Osteoblast (primary cell): ENCODE data around the gene EXOC3L4. TPM values are rescaled to one million over a fixed set of nuclear protein-coding genes. Genes with fewer than 3 reads are reported as not detected.

Experiments
- DNase-seq: peaks from one replicate; pipeline ENCODE4 v3.0.0; 2011; ENCODE audit warnings: low spot score, mixed read lengths; ENCODE audit not compliant: insufficient read length; ENCODE audit errors: missing footprints
- H2AFZ ChIP-seq: 2 replicates; pipeline ENCODE4 v1.6.0; 2011; ENCODE audit warnings: mild to moderate bottlenecking, low read length
- H3K27ac ChIP-seq: 2 replicates; pipeline ENCODE4 v1.5.1; 2011; ENCODE audit warnings: mild to moderate bottlenecking, low read depth, low read length, moderate library complexity
- H3K27me3 ChIP-seq: 2 replicates; pipeline ENCODE4 v1.6.0; 2012; ENCODE audit warnings: mild to moderate bottlenecking, control low read depth, inconsistent platforms, low read length, moderate library complexity; ENCODE audit not compliant: insufficient read depth
- H3K36me3 ChIP-seq: 2 replicates; pipeline ENCODE4 v1.5.1; 2011; ENCODE audit warnings: mild to moderate bottlenecking, low read length, control low read depth, moderate library complexity; ENCODE audit not compliant: insufficient read depth
- H3K4me1 ChIP-seq: 2 replicates; pipeline ENCODE4 v1.5.1; 2011; ENCODE audit warnings: mild to moderate bottlenecking, low read length, control low read depth, moderate library complexity; ENCODE audit not compliant: insufficient read depth
- H3K4me2 ChIP-seq: 2 replicates; pipeline ENCODE4 v1.6.0; 2011; ENCODE audit warnings: mild to moderate bottlenecking, low read length; ENCODE audit not compliant: insufficient read depth
- H3K4me3 ChIP-seq: fragments of 200-600 bp; sonication (generic); 3 replicates; pipeline ENCODE4 v1.5.1; 2012; ENCODE audit warnings: mild to moderate bottlenecking, low read length, inconsistent platforms; ENCODE audit not compliant: insufficient read depth
- H3K79me2 ChIP-seq: 2 replicates; pipeline ENCODE4 v1.6.0; 2012; ENCODE audit warnings: mild to moderate bottlenecking, low read length, control low read depth, inconsistent platforms; ENCODE audit not compliant: insufficient read depth
- H3K9me3 ChIP-seq: 2 replicates; pipeline ENCODE4 v1.5.1; 2011; ENCODE audit warnings: low read depth, low read length, control low read depth
- H4K20me1 ChIP-seq: 2 replicates; pipeline ENCODE4 v1.6.0; 2012; ENCODE audit warnings: mild to moderate bottlenecking, low read length, control low read depth; ENCODE audit not compliant: insufficient read depth
- CTCF ChIP-seq: IDR thresholded peaks from 2 replicates; pipeline ENCODE4 v1.5.1; 2011; ENCODE audit warnings: mild to moderate bottlenecking, low read depth, low read length, moderate library complexity; ENCODE audit errors: extremely low read depth
- total RNA-seq: library from RNA; depleted of rRNA; stranded (reverse); fragments of >200 nt; gene quantifications from 2 replicates; pipeline ENCODE4 v1.2.3, GENCODE V29; 2012

Gene EXOC3L4
- total RNA-seq, 1 donor, result not detected

- Histone ChIP-seq H2AFZ (no peak overlapping the region), H3K4me1 (peaks cover 23% of the 10 kb centered on the region), H3K27me3 (no peaks in the 10 kb centered on the region), H3K4me2 (no peak overlapping the region), H3K27ac (no peak overlapping the region), H3K79me2 (no peaks in the 10 kb centered on the region), H3K9me3 (no peaks in the 10 kb centered on the region), H4K20me1 (peaks cover 4% of the 10 kb centered on the region), H3K4me3 (no peak overlapping the region), H3K36me3 (peaks cover 33% of the 10 kb centered on the region)
- no peak for DNase-seq
- no peak for TF ChIP-seq CTCF
These were observed 40.4 kb downstream of the EXOC3L4 start for GRCh38 chr14:103134919-103135318.

- Histone ChIP-seq H3K27me3 (no peaks in the 10 kb centered on the region), H2AFZ (no peak overlapping the region), H3K4me2 (no peak overlapping the region), H3K4me1 (peaks cover 17% of the 10 kb centered on the region), H3K36me3 (peaks cover 29% of the 10 kb centered on the region), H3K9me3 (no peaks in the 10 kb centered on the region), H4K20me1 (peaks cover under 1% of the 10 kb centered on the region), H3K79me2 (no peaks in the 10 kb centered on the region), H3K4me3 (no peak overlapping the region), H3K27ac (no peak overlapping the region)
- no peak for TF ChIP-seq CTCF
- peak; percentile 80 for DNase-seq
These were observed 41.1 kb downstream of the EXOC3L4 start for GRCh38 chr14:103135333-103136260.

- Histone ChIP-seq H3K36me3 (peaks cover 29% of the 10 kb centered on the region), H3K79me2 (no peaks in the 10 kb centered on the region), H3K27me3 (no peaks in the 10 kb centered on the region), H4K20me1 (no peaks in the 10 kb centered on the region), H3K4me3 (no peak overlapping the region), H3K27ac (peak overlapping the region; percentile 62), H2AFZ (no peak overlapping the region), H3K9me3 (no peaks in the 10 kb centered on the region), H3K4me1 (peaks cover 9% of the 10 kb centered on the region), H3K4me2 (peak overlapping the region; percentile 23)
- TF ChIP-seq CTCF, result no peak
- DNase-seq, result peak; percentile 100
These were observed 42.1 kb downstream of the EXOC3L4 start for GRCh38 chr14:103136388-103137271.
